NCI-H82 treated with DMSO at 0.1 percent for 48 hours (cell line): ENCODE measurements around the gene MANEA.
"Not testable (repeated sequence)": the region's sequence is repeated elsewhere in the genome, so short reads cannot be mapped to it uniquely, and the experiment has no call there.

ENCODE experiments used
- DNase-seq: peaks from one replicate; lab custom pipeline; 2025; ENCODE audit not compliant: unreplicated experiment; lab: John Stamatoyannopoulos, UW

The MANEA gene

GRCh38 chr6:95577304-95578105 is at the start of gene MANEA:
MANEA (plus strand) TSS chr6:95577535; CDS start chr6:95586440, 8,905 bp downstream.
- DNase-seq: peak; percentile 72

DNA sequence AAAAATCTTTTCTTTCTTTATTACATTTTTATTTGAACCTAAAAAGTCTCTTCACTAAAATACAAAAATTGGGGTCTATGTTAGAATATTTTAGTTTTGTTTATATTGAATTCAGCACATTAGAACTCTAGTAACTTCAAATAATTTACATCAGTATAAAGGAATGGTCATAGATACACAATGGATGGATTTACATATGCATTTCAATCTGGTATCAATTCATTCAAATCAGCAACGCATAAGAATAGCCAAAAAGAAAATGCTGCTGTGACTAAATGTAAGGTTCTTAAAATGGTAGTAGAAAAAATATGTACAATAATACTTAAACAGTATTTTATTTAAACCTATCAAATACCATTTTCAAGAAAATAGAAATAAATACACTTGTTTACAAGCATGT is 47.6 kb upstream of the MANEA start:
- no peak for DNase-seq

DNA sequence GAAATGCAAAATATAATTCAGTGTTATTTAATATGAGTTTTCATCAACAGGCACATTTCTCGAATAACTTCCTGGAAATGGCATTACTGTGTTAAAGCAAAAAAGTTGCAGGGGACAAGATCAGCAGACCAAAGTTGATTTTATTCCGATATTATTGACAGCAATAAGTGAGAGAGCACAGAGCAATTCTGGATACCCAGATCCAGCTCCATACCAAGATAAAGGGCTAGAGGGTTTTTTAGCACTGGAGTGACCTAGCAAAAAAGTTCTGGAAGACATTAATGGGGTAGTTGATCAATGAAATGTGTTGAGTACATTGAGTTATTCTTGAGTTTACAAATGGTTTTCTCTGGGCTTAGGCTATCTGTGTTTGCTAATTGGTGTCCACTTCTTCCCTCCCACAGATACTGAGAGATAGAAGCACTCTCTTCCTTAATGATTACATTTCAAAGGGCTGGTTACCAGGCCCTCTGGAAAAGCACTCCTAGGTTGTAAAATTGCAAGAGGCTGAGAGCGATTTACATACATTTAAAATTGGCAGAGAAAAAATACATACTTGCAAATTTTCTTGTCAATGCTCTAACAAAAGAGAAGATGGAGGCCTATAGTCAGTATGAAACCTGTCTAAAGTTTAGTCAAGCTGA is 47.0 kb upstream of the MANEA start:
- no peak for DNase-seq

DNA sequence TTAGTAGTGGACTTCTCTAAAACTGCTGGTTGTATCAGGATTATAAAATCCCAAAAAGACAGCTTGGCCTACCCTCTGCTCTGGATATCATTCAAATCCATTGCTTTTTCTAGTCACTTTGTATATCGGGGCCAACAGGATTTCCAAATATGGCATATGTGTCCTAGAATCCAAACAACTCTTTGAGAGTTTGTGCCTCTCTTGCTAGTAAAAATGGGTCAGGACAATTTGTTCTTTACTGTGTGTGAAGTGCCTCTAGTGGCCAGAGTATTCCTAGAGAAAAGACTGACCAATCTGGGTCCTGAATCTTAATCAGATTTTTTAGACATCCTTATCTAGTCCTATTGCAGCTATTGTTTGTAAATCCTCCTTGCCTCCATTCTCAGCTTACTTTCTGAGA is 33.5 kb upstream of the MANEA start:
- no peak for DNase-seq

DNA sequence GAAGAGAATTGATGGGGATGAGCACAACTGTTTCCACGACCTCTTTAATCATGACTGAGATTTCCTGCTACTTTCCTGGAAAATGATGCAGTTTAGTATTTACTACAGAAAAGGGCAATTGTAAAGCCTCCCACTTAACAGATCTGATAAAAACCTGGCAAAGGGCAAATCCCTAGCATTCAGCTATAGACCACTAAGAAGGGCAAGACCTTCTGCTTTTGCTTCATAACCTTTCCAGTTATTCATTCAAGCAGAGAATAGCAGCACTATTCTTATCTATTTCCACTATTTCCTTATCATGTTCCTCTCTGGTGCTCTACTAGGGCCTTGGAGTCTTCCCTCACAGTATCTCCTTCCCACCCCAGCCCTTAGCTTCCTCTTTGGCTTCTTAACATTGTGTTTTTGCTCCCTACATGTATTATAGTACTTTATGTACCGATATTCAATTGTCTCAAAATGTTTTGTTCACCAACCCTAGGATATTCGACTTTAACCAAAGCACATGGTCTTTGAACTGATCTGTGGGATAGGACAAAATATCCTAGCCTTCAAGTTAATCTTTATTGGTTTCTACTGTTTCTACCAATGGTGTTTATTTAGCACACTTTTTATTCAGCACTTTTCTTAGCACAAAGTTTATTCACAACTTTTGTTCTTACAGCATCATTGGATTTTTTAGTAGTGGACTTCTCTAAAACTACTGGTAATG is 32.7 kb upstream of the MANEA start:
- DNase-seq: no peak

- peak; percentile 56 for DNase-seq
Observed at GRCh38 chr6:95545226-95545625, 32.1 kb upstream of the MANEA start.

DNA sequence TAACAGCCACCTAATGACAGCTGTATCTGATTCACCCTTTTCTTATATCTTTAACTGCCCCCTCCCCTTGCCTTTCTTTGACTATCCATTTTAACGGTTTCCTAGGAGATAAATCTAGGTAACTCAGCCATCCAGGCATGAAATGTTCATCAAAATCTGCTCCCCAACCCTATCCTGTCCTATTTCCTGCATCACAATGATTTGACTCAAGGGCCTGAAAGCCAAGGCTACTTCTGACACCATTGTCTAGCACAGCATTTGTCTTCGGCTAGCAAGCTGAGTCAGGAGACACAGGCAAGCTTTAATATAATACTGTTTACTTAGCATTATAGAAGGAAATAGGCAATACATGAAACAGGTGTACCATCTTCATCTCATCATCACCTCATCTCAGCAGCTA is 31.6 kb upstream of the MANEA start:
- no peak for DNase-seq

DNA sequence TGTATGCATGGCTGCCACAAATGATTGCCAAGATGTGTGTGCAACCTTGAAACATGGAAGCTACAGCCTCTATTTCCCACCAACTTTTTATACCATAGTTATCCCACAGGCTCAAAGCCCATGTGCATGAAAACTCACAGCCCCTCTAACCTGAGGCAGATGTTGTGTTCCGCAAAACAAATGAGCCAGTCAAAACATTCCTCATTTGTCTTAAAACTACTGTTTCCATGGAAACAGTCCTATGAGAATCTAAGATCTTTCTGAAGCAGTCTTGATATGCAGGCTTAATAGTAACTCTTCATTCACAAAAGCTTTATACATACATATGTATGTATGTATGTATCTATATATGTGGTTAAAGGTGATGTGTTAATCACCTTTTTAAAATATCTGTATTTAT is 31.2 kb upstream of the MANEA start:
- DNase-seq: no peak

- no peak for DNase-seq
Observed at GRCh38 chr6:95547043-95547442, 30.3 kb upstream of the MANEA start.

DNA sequence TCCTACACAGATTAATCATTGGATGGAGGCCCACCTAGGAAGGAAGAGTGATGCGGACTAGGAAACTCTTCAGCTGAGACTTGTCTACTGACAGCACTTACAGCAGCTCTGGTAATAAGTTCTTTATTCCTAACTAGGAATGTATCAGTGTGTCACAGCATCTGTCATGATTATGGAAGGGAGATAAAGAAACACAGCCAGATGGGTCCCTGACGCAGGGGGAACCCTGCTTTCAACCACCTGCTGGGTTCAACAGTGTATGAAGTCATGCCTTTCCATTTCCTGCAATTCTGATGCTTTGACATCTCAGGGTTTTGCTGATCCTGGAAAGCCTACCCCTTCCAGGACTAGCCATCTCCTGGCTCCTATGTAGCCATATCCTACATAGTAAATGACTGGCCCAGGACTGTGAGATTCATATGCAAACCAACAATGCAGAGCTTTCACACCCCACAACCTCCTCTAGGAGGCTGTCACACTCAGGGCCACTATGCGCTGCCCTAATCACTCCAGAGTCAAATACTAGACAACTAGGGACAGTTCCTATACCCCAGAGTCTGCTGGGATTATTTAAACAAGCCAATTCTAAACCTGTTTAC is 29.0 kb upstream of the MANEA start:
- no peak for DNase-seq

GRCh38 chr6:95551678-95552324 is 25.5 kb upstream of the MANEA start:
- no peak for DNase-seq

- no peak for DNase-seq
Observed at GRCh38 chr6:95553880-95554279, 23.5 kb upstream of the MANEA start.

GRCh38 chr6:95560956-95561355 is 16.4 kb upstream of the MANEA start:
- peak; percentile 16 for DNase-seq

- no peak for DNase-seq
Observed at GRCh38 chr6:95569560-95569959, 7.8 kb upstream of the MANEA start.

GRCh38 chr6:95572098-95572497 is 5.2 kb upstream of the MANEA start:
- no peak for DNase-seq

- no peak for DNase-seq
Observed at GRCh38 chr6:95574811-95575210, 2.5 kb upstream of the MANEA start.

GRCh38 chr6:95576218-95576997 is 927 bp upstream of the MANEA start:
- DNase-seq: no peak

GRCh38 chr6:95576998-95577303 is 384 bp upstream of the MANEA start:
- no peak for DNase-seq

GRCh38 chr6:95578106-95578410 is 723 bp downstream of the MANEA start:
- DNase-seq: no peak

DNA sequence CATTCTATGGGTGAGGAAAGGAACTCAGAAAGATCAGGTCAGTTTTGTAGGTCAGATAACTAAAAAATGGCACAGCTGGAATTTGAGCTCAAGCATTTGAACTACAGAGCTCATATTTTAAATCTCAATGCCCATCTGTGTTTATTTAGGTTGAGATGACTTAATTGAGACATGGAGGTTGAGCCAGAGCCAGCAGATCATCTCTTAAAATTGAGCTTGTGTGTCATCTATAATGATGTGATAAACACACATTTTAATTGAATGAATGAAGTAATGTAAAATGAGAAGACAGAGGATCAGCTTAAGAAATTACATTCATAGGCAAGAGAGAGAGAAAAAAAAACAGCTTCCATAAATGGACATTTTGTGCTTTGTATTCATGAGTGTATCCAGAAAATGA is 3.7 kb downstream of the MANEA start:
- no peak for DNase-seq

- DNase-seq: not testable (repeated sequence)
Observed at GRCh38 chr6:95584226-95584625, 6.9 kb downstream of the MANEA start.
